ENCODE data around the gene KLK2. TPM values are rescaled to one million over a fixed set of nuclear protein-coding genes. Genes with fewer than 3 reads are reported as not detected.

KLK2 gene
- total RNA-seq, 2 experiments from 2014 or later = not detected

DNA sequence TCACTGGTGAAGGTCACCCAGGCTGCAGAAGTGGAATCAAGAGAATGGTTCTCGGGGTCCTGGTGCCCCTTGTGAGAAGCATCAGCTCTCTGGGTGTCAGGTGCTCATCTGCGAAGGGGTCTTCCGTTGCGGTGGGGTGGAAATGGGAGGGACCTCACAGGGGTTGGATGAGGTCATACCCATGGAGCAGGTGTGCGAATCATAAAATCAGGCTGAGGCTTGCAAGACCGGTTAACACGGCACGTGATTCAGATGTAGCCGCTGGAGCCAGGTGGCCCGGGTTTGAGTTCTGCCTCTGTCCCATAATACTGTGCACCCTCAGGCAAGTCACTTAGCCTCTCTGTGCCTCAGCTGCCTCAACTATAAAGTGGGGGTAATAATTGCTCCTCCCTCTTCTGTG, 35.9 kb upstream of the KLK2 start:
- H3K36me3 Mint-ChIP-seq (ENCODE audit: low read depth) = no peaks in the 10 kb centered on the region
- no peak overlapping the region for H3K27ac Mint-ChIP-seq
- peak overlapping the region; percentile 50 for H3K4me3 Mint-ChIP-seq
- peaks cover 19% of the 10 kb centered on the region for H3K4me1 Mint-ChIP-seq
- POLR2A ChIA-PET = no interaction called here
- CTCF ChIA-PET = no interaction called here
- peaks cover 31% of the 10 kb centered on the region for H3K27me3 Mint-ChIP-seq
- H3K9me3 Mint-ChIP-seq = no peaks in the 10 kb centered on the region
- no peak for DNase-seq

DNA sequence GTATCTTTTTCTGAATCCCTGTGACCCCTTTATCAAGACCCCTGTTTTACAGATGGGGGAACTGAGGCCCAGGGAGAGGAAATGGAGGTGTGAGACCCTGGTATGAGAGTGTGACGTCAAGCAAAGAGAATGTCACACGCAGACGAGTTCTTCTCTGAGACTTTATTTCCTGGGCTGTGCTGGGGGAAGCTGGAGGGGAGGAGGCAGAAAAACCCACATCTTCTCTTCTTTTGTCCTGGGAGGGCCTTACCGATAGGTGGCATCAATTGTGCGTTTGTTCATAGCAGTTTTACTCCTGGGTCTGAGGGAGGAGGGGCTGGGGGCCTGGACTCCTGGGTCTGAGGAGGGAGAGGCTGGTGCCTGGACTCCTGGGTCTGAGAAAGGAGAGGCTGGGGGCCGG, 35.0 kb upstream of the KLK2 start:
- H3K9me3 Mint-ChIP-seq = no peaks in the 10 kb centered on the region
- ChIA-PET POLR2A (no interaction called here), CTCF (no interaction called here)
- peaks cover 19% of the 10 kb centered on the region for H3K4me1 Mint-ChIP-seq
- DNase-seq = no peak
- H3K4me3 Mint-ChIP-seq = no peak overlapping the region
- H3K27me3 Mint-ChIP-seq = peaks cover 25% of the 10 kb centered on the region
- no peak overlapping the region for H3K27ac Mint-ChIP-seq
- H3K36me3 Mint-ChIP-seq (ENCODE audit: low read depth) = no peaks in the 10 kb centered on the region

DNA sequence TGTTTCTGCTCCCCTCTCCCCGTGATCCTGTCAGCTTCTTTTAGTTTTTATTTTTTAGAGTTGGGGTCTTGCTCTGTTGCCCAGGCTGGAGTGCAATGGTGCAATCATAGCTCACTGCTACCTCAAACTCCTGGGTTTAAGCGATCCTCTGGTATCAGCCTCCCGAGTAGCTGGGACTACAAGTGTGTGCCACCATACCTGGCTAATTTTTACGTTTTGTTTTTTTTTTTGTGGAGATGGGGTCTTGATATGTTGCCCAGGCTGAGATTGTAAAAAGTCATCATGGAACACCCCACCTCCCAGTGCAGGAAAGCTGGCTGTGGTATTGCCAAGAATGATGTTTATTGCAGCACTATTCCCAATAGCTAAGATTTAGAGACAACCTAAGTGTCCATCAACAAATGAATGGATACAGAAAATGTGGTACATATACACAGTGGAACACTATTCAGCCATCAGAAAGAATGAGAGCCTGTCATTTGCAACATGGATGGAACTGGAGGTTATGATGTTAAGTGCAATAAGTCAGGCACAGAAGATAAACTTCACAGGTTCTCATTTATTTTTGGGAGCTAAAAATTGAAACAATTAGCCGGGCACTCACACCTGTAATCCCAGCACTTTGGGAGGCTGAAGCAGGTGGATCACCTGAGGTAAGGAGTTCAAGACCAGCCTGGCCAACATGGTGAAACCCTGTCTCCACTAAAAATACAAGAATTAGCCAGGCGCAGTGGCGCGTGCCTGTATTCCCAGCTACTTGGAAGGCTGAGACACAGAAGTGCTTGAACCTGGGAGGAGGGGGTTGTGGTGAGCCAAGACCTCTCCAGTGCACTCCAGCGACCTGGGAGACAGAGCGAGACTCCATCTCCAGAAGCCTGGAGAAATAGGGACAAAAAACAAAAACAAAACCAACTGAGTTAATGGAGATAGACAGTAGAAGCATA, 33.3 kb upstream of the KLK2 start:
- peaks cover 27% of the 10 kb centered on the region for H3K27me3 Mint-ChIP-seq
- ChIA-PET CTCF (no interaction called here), POLR2A (no interaction called here)
- no peaks in the 10 kb centered on the region for H3K36me3 Mint-ChIP-seq (ENCODE audit: low read depth)
- no peak overlapping the region for H3K4me3 Mint-ChIP-seq
- no peak overlapping the region for H3K27ac Mint-ChIP-seq
- DNase-seq = no peak
- H3K9me3 Mint-ChIP-seq = no peaks in the 10 kb centered on the region
- H3K4me1 Mint-ChIP-seq = peaks cover 19% of the 10 kb centered on the region

DNA sequence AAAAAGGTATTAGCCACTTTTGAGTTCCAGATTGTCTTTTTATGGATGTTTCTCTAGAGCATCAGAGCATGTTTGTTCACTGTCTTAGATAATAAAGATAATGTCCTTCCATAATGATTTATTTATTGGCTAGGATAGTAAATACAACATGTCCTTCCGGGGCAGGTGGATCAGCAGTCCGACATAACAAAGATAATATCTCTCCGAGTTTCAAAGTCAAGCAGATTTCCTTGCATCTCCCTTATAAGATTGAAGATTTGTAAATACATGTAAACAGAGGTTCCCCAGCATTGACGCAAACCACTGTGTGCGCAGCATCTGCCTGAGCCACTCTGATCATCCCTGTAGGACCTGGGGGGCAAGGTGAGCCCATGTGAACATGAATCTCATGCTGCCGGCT, 31.1 kb upstream of the KLK2 start:
- no peak for DNase-seq
- CTCF ChIA-PET = no interaction called here
- peaks cover 6% of the 10 kb centered on the region for H3K4me1 Mint-ChIP-seq

DNA sequence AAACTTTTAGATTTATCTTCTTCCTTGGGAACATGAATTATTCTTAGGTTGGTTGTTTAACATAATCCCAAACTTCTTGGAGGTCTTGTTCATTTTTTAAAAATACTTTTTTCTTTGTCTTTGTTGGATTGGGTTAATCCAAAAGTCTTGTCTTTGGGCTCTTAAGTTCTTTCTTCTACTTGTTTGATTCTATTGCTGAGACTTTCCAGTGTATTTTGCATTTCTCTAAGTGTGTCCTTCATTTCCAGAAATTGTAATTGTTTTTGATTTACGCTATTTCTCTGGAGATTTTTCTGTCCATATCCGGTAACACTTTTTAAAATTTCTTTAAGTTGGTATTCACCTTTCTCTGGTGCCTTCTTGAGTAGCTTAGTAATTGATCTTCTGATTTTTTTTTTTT, 30.0 kb upstream of the KLK2 start:
- Mint-ChIP-seq H3K4me1 (peaks cover 2% of the 10 kb centered on the region), H3K36me3 (ENCODE audit: low read depth) (no peaks in the 10 kb centered on the region), H3K4me3 (no peak overlapping the region), H3K27me3 (peaks cover 11% of the 10 kb centered on the region), H3K9me3 (no peaks in the 10 kb centered on the region), H3K27ac (no peak overlapping the region)
- DNase-seq = no peak
- ChIA-PET CTCF (no interaction called here), POLR2A (no interaction called here)

More for the DNA sequence above, 31.1 kb upstream of the KLK2 start:
- POLR2A ChIA-PET = no interaction called here
- Mint-ChIP-seq H3K27ac (no peak overlapping the region), H3K36me3 (ENCODE audit: low read depth) (no peaks in the 10 kb centered on the region), H3K9me3 (no peaks in the 10 kb centered on the region), H3K4me3 (no peak overlapping the region), H3K27me3 (peaks cover 16% of the 10 kb centered on the region)

DNA sequence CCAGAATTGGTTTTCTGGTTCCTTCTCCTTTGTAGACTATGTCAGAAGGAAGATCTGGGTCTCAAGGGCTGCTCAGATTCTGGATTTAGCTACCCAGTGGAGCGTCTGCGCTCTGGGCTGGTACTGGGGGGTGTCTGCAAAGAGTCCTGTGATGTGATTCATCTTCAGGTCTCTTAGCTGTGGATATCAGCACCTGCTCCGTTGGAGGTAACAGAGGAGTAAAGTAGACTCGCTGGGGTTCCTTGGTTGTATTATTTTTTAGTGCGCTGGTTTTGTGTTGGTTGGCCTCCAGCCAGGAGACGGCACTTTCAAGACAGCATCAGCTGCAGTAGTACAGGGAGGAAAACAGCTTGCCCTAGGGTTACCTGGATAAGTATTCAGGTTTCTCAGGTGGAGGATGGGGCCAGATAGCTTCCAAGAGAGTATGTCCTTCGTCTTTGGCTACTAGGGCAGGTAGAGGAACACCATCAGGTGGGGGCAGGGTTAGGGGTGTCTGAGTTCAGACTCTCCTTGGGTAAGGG, 29.5 kb upstream of the KLK2 start:
- no peak overlapping the region for H3K27ac Mint-ChIP-seq
- H3K4me3 Mint-ChIP-seq = no peak overlapping the region
- ChIA-PET CTCF (no interaction called here), POLR2A (no interaction called here)
- H3K4me1 Mint-ChIP-seq = no peaks in the 10 kb centered on the region
- H3K9me3 Mint-ChIP-seq = no peaks in the 10 kb centered on the region
- no peaks in the 10 kb centered on the region for H3K36me3 Mint-ChIP-seq (ENCODE audit: low read depth)
- DNase-seq = no peak
- peaks cover 8% of the 10 kb centered on the region for H3K27me3 Mint-ChIP-seq

DNA sequence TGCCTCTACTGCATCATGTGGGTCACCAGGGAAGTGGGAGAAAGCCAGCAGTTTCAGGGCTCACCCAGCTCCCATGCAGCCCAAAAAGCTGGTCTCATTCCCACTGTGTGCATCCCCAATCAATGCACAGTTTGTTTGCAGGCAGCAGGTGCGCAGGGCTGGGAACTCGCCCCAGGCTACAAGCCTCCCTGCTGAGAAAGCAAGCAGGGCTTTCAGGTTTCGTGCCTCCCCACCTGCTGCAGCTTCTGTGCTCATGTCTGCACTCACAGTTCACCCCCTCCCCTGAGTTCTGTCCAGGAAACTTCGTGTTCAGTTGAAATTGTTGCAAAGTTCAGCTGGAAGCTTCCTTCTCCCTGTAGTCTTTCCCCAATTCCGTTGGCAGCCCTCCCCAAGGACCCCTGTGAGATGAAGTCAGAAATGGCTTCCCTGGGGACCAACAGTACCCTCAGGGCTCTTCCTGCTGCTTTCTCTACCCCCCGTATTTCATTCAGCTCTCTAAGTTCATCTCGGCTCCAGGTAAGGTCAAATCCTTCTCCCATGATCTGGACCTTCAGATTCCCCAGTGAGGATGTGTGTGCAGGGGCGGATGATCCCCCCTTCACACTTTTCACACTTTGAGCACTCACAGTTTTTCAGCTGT, 28.8 kb upstream of the KLK2 start:
- Mint-ChIP-seq H3K27me3 (peaks cover 8% of the 10 kb centered on the region), H3K4me1 (no peaks in the 10 kb centered on the region), H3K9me3 (no peaks in the 10 kb centered on the region), H3K27ac (no peak overlapping the region), H3K36me3 (ENCODE audit: low read depth) (no peaks in the 10 kb centered on the region), H3K4me3 (no peak overlapping the region)
- no peak for DNase-seq
- CTCF ChIA-PET = no interaction called here
- POLR2A ChIA-PET = no interaction called here

DNA sequence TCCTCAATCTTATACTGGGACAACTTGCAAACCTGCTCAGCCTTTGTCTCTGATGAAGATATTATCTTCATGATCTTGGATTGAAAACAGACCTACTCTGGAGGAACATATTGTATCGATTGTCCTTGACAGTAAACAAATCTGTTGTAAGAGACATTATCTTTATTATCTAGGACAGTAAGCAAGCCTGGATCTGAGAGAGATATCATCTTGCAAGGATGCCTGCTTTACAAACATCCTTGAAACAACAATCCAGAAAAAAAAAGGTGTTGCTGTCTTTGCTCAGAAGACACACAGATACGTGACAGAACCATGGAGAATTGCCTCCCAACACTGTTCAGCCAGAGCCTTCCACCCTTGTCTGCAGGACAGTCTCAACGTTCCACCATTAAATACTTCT, 22.5 kb upstream of the KLK2 start:
- ChIA-PET POLR2A (no interaction called here), CTCF (no interaction called here)
- peaks cover 16% of the 10 kb centered on the region for H3K27me3 Mint-ChIP-seq
- no peak for DNase-seq
- no peaks in the 10 kb centered on the region for H3K36me3 Mint-ChIP-seq (ENCODE audit: low read depth)
- H3K9me3 Mint-ChIP-seq = no peaks in the 10 kb centered on the region
- H3K4me1 Mint-ChIP-seq = no peaks in the 10 kb centered on the region
- no peak overlapping the region for H3K4me3 Mint-ChIP-seq
- H3K27ac Mint-ChIP-seq = no peak overlapping the region

DNA sequence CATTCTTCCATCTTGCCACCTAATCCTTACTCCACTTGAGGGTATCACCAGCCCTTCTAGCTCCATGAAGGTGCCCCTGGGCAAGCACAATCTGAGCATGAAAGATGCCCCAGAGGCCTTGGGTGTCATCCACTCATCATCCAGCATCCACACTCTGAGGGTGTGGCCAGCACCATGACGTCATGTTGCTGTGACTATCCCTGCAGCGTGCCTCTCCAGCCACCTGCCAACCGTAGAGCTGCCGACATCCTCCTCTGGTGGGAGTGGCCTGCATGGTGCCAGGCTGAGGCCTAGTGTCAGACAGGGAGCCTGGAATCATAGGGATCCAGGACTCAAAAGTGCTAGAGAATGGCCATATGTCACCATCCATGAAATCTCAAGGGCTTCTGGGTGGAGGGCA, 21.6 kb upstream of the KLK2 start:
- Mint-ChIP-seq H3K4me1 (no peaks in the 10 kb centered on the region), H3K36me3 (ENCODE audit: low read depth) (no peaks in the 10 kb centered on the region), H3K9me3 (no peaks in the 10 kb centered on the region), H3K4me3 (no peak overlapping the region), H3K27me3 (peaks cover 18% of the 10 kb centered on the region), H3K27ac (no peak overlapping the region)
- ChIA-PET CTCF (interaction anchor here (1.8 kb wide), 1 partner anchor 12 kb away, joined by 4 read pairs; no protein-coding TSS in a partner anchor), POLR2A (no interaction called here)
- DNase-seq = no peak

DNA sequence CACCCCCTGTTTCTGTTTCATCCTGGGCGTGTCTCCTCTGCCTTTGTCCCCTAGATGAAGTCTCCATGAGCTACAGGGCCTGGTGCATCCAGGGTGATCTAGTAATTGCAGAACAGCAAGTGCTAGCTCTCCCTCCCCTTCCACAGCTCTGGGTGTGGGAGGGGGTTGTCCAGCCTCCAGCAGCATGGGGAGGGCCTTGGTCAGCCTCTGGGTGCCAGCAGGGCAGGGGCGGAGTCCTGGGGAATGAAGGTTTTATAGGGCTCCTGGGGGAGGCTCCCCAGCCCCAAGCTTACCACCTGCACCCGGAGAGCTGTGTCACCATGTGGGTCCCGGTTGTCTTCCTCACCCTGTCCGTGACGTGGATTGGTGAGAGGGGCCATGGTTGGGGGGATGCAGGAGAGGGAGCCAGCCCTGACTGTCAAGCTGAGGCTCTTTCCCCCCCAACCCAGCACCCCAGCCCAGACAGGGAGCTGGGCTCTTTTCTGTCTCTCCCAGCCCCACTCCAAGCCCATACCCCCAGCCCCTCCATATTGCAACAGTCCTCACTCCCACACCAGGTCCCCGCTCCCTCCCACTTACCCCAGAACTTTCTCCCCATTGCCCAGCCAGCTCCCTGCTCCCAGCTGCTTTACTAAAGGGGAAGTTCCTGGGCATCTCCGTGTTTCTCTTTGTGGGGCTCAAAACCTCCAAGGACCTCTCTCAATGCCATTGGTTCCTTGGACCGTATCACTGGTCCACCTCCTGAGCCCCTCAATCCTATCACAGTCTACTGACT, 18.4 kb upstream of the KLK2 start, which contains the start of gene KLK3:
TSS of gene KLK3 (plus strand) at position 280 of the 775 bp plus-strand sequence. CDS start at position 321, 41 bp downstream.
- no peaks in the 10 kb centered on the region for H3K9me3 Mint-ChIP-seq
- DNase-seq = no peak
- no peak within 1 kb of the TSS for H3K27ac Mint-ChIP-seq
- POLR2A ChIA-PET = no interaction called here
- H3K4me1 Mint-ChIP-seq = no peaks in the 10 kb centered on the region
- CTCF ChIA-PET = no interaction called here
- no peak within 1 kb of the TSS for H3K4me3 Mint-ChIP-seq
- H3K27me3 Mint-ChIP-seq = peaks cover 18% of the 10 kb centered on the region
- no peaks in the 10 kb centered on the region for H3K36me3 Mint-ChIP-seq (ENCODE audit: low read depth)

DNA sequence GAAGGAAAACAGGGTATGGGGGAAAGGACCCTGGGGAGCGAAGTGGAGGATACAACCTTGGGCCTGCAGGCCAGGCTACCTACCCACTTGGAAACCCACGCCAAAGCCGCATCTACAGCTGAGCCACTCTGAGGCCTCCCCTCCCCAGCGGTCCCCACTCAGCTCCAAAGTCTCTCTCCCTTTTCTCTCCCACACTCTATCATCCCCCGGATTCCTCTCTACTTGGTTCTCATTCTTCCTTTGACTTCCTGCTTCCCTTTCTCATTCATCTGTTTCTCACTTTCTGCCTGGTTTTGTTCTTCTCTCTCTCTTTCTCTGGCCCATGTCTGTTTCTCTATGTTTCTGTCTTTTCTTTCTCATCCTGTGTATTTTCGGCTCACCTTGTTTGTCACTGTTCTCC, 15.9 kb upstream of the KLK2 start:
- ChIA-PET POLR2A (no interaction called here), CTCF (no interaction called here)
- DNase-seq = no peak
- Mint-ChIP-seq H3K27ac (no peak overlapping the region), H3K27me3 (peaks cover 25% of the 10 kb centered on the region), H3K4me3 (no peak overlapping the region), H3K9me3 (peaks cover 4% of the 10 kb centered on the region), H3K36me3 (ENCODE audit: low read depth) (no peaks in the 10 kb centered on the region), H3K4me1 (no peaks in the 10 kb centered on the region)

DNA sequence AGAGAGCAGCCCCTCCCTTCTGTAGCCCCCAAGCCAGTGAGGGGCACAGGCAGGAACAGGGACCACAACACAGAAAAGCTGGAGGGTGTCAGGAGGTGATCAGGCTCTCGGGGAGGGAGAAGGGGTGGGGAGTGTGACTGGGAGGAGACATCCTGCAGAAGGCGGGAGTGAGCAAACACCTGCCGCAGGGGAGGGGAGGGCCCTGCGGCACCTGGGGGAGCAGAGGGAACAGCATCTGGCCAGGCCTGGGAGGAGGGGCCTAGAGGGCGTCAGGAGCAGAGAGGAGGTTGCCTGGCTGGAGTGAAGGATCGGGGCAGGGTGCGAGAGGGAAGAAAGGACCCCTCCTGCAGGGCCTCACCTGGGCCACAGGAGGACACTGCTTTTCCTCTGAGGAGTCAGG, 14.4 kb upstream of the KLK2 start:
- no peaks in the 10 kb centered on the region for H3K4me1 Mint-ChIP-seq
- H3K9me3 Mint-ChIP-seq = peaks cover 4% of the 10 kb centered on the region
- no peaks in the 10 kb centered on the region for H3K36me3 Mint-ChIP-seq (ENCODE audit: low read depth)
- ChIA-PET POLR2A (no interaction called here), CTCF (no interaction called here)
- no peak for DNase-seq
- H3K27me3 Mint-ChIP-seq = peaks cover 31% of the 10 kb centered on the region
- H3K27ac Mint-ChIP-seq = no peak overlapping the region
- no peak overlapping the region for H3K4me3 Mint-ChIP-seq

DNA sequence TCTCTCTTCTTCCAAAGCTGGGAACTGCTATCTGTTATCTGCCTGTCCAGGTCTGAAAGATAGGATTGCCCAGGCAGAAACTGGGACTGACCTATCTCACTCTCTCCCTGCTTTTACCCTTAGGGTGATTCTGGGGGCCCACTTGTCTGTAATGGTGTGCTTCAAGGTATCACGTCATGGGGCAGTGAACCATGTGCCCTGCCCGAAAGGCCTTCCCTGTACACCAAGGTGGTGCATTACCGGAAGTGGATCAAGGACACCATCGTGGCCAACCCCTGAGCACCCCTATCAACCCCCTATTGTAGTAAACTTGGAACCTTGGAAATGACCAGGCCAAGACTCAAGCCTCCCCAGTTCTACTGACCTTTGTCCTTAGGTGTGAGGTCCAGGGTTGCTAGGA, 13.4 kb upstream of the KLK2 start:
- CTCF ChIA-PET = no interaction called here

More for the DNA sequence above, 13.4 kb upstream of the KLK2 start:
- Mint-ChIP-seq H3K36me3 (ENCODE audit: low read depth) (no peaks in the 10 kb centered on the region), H3K4me1 (no peaks in the 10 kb centered on the region), H3K9me3 (peaks cover 4% of the 10 kb centered on the region), H3K4me3 (no peak overlapping the region), H3K27me3 (peaks cover 33% of the 10 kb centered on the region), H3K27ac (no peak overlapping the region)
- POLR2A ChIA-PET = no interaction called here
- no peak for DNase-seq
